Activated CD8-positive, alpha-beta memory T cell treated with anti-CD3 and anti-CD28 coated beads, Interleukin-2, amount 50 U/mL, for 48 hours (primary cell): ENCODE measurements around the gene SLC12A4.
"Not testable (repeated sequence)": the region's sequence is repeated elsewhere in the genome, so short reads cannot be mapped to it uniquely, and the experiment has no call there.

Experiments used
- DNase-seq: peaks from one replicate; pipeline ENCODE4 v3.0.0-alpha.2; 2020

SLC12A4 gene

GRCh38 chr16:67924140-67924906 lies 44.1 kb downstream of the SLC12A4 start:
- DNase-seq, result peak; percentile 49

- DNase-seq, result no peak
Observed at GRCh38 chr16:67923414-67924116, 44.9 kb downstream of the SLC12A4 start.

- no peak for DNase-seq
Observed at GRCh38 chr16:67922740-67923139, 45.7 kb downstream of the SLC12A4 start.

GRCh38 chr16:67922221-67922620 lies 46.2 kb downstream of the SLC12A4 start:
- no peak for DNase-seq

GRCh38 chr16:67919622-67920221 lies 48.7 kb downstream of the SLC12A4 start:
- DNase-seq, result no peak

- peak; percentile 74 for DNase-seq
Observed at GRCh38 chr16:67917852-67918236, 50.6 kb downstream of the SLC12A4 start.

GRCh38 chr16:67917140-67917851 lies 51.1 kb downstream of the SLC12A4 start:
- DNase-seq, result peak; percentile 55

GRCh38 chr16:67915831-67916723 lies 52.4 kb downstream of the SLC12A4 start:
- DNase-seq, result no peak

- DNase-seq, result not testable (repeated sequence)
Observed at GRCh38 chr16:67915496-67915769, 53.0 kb downstream of the SLC12A4 start.

GRCh38 chr16:67914758-67915495 lies 53.5 kb downstream of the SLC12A4 start:
- DNase-seq, result no peak

- peak; percentile 61 for DNase-seq
Observed at GRCh38 chr16:67910158-67910557, 58.3 kb downstream of the SLC12A4 start.

GRCh38 chr16:67909056-67909742 lies 59.2 kb downstream of the SLC12A4 start:
- no peak for DNase-seq

- peak; percentile 52 for DNase-seq
Observed at GRCh38 chr16:67907397-67908180, 60.8 kb downstream of the SLC12A4 start.

- no peak for DNase-seq
Observed at GRCh38 chr16:67902831-67903230, 65.6 kb downstream of the SLC12A4 start.

GRCh38 chr16:67901734-67902133 lies 66.7 kb downstream of the SLC12A4 start:
- no peak for DNase-seq

GRCh38 chr16:67897231-67897630 lies 71.2 kb downstream of the SLC12A4 start:
- no peak for DNase-seq

- no peak for DNase-seq
Observed at GRCh38 chr16:67893743-67894399, 74.6 kb downstream of the SLC12A4 start.
